CD14-positive monocyte (primary cell): ENCODE results near the gene PSMD1. TPM values are rescaled to one million over a fixed set of nuclear protein-coding genes. Genes with fewer than 3 reads are reported as not detected.

Experiments used
- DNase-seq, 3 donors: peaks; one replicate each; pipeline ENCODE4 v3.0.0-alpha.2; 2011 to 2022
- H2AFZ ChIP-seq: 2 replicates; pipeline ENCODE4 v1.6.0; 2012; ENCODE audit warnings: mild to moderate bottlenecking, low read depth, low read length, inconsistent platforms; ENCODE audit not compliant: insufficient read depth, poor library complexity, severe bottlenecking
- H3K27ac ChIP-seq, 2 donors: 1 replicate in 1 of 2; 2 replicates in 1 of 2; pipeline ENCODE4 v1.5.1; 2012 to 2013; ENCODE audit warnings: low read length in 2 of 2, control low read depth in 1 of 2, inconsistent platforms in 1 of 2, low read depth in 1 of 2, mild to moderate bottlenecking in 1 of 2
- H3K27me3 ChIP-seq, 2 donors: one replicate each; pipeline versions ENCODE4 v1.6.0 to v1.6.1; 2011 to 2013; ENCODE audit warnings: low read length in 2 of 2; ENCODE audit not compliant: control insufficient read depth in 2 of 2, insufficient read depth in 2 of 2
- H3K36me3 ChIP-seq, 2 donors: replicated peaks in 1 of 2; 1 replicate in 1 of 2; 2 replicates in 1 of 2; pipeline versions ENCODE4 v1.5.1 to v1.6.1; 2012 to 2013; ENCODE audit warnings: low read length in 2 of 2, control low read depth in 1 of 2, inconsistent platforms in 1 of 2, mild to moderate bottlenecking in 1 of 2; ENCODE audit not compliant: insufficient read depth in 2 of 2, control insufficient read depth in 1 of 2
- H3K4me1 ChIP-seq, 2 donors: 1 replicate in 1 of 2; 2 replicates in 1 of 2; pipeline versions ENCODE4 v1.5.1 to v1.6.1; 2012 to 2013; ENCODE audit warnings: low read length in 2 of 2, control low read depth in 1 of 2, inconsistent platforms in 1 of 2, mild to moderate bottlenecking in 1 of 2, moderate library complexity in 1 of 2; ENCODE audit not compliant: insufficient read depth in 2 of 2, control insufficient read depth in 1 of 2
- H3K4me2 ChIP-seq: replicated peaks from 2 replicates; pipeline ENCODE3; 2012; ENCODE audit warnings: low read length, moderate library complexity, mild to moderate bottlenecking; ENCODE audit not compliant: poor library complexity, severe bottlenecking; ENCODE audit errors: extremely low read depth
- H3K4me3 ChIP-seq, 3 experiments: fragments of 200-600 bp in 1 of 3; sonication (generic) in 1 of 3; replicated peaks in 1 of 3; 1 replicate in 2 of 3; 2 replicates in 1 of 3; pipeline ENCODE4 v1.5.1; 2011 to 2013; ENCODE audit warnings: low read length in 3 of 3, mild to moderate bottlenecking in 3 of 3, control low read depth in 2 of 3, low read depth in 2 of 3, inconsistent platforms in 1 of 3, moderate library complexity in 1 of 3
- H3K79me2 ChIP-seq: 2 replicates; pipeline ENCODE4 v1.6.0; 2012; ENCODE audit warnings: mild to moderate bottlenecking, control low read depth, inconsistent platforms, low read length, moderate library complexity; ENCODE audit not compliant: insufficient read depth
- H3K9ac ChIP-seq: 2 replicates; pipeline ENCODE4 v1.6.0; 2017; ENCODE audit warnings: low read length, mild to moderate bottlenecking; ENCODE audit not compliant: insufficient read depth, poor library complexity, severe bottlenecking
- H3K9me3 ChIP-seq, 2 donors: replicated peaks in 1 of 2; 1 replicate in 1 of 2; 2 replicates in 1 of 2; pipeline versions ENCODE4 v1.5.1 to v1.6.1; 2012 to 2013; ENCODE audit warnings: low read length in 2 of 2, control low read depth in 1 of 2; ENCODE audit not compliant: control insufficient read depth in 1 of 2, insufficient read depth in 1 of 2
- H4K20me1 ChIP-seq: 2 replicates; pipeline ENCODE4 v1.6.0; 2012; ENCODE audit warnings: mild to moderate bottlenecking, low read length, control low read depth, moderate library complexity; ENCODE audit not compliant: insufficient read depth
- H3K27ac Mint-ChIP-seq, 7 donors: one replicate each; pipeline ENCODE4 v1.8.0; 2020; ENCODE audit warnings: mild to moderate bottlenecking in 7 of 7, mixed read lengths in 7 of 7, moderate library complexity in 6 of 7, inconsistent platforms in 2 of 7
- H3K27me3 Mint-ChIP-seq, 3 donors: one replicate each; pipeline ENCODE4 v1.8.0; 2021 to 2022; ENCODE audit warnings: low read depth in 3 of 3, mild to moderate bottlenecking in 3 of 3, mixed read lengths in 3 of 3, moderate library complexity in 3 of 3, inconsistent platforms in 1 of 3
- H3K36me3 Mint-ChIP-seq, 2 donors: one replicate each; pipeline ENCODE4 v1.8.0; 2020; ENCODE audit warnings: mixed read lengths in 2 of 2, inconsistent platforms in 1 of 2, mild to moderate bottlenecking in 1 of 2
- H3K4me1 Mint-ChIP-seq: one replicate; pipeline ENCODE4 v1.8.0; 2020; ENCODE audit warnings: mild to moderate bottlenecking, mixed read lengths
- H3K4me3 Mint-ChIP-seq, 2 donors: one replicate each; pipeline ENCODE4 v1.8.0; 2020; ENCODE audit warnings: mild to moderate bottlenecking in 2 of 2, mixed read lengths in 2 of 2, moderate library complexity in 1 of 2
- H3K9me3 Mint-ChIP-seq, 7 donors: one replicate each; pipeline ENCODE4 v1.8.0; 2020 to 2022; ENCODE audit warnings: mixed read lengths in 7 of 7, mild to moderate bottlenecking in 6 of 7, moderate library complexity in 6 of 7, inconsistent platforms in 2 of 7
- CTCF ChIP-seq: fragments of 200-600 bp; IDR thresholded peaks from one replicate; pipeline ENCODE4 v1.8.0; 2022; ENCODE audit warnings: antibody characterized with exemption, mild to moderate bottlenecking
- WGBS: methylation state at CpG from one replicate; pipeline ENCODE4 v1.1.5; 2013; ENCODE audit warnings: missing lambda C conversion rate; ENCODE audit not compliant: insufficient coverage; 5-methylcytosine and 5-hydroxymethylcytosine counted together
- intact Hi-C, 2 donors: fragments of 100-400 bp; cut with micrococcal nuclease; formaldehyde crosslinking; loops; one replicate each; pipeline versions ENCODE4 v1.15.0 to v1.15.1; 2023
- polyA plus RNA-seq, 3 donors: library from polyadenylated mRNA; depleted of rRNA in 1 of 3; unstranded in 2 of 3; stranded (reverse) in 1 of 3; fragments of 300-500 nt in 2 of 3; fragments of >200 nt in 1 of 3; fragmentation: Illumina TruSeq in 2 of 3; gene quantifications; 1 replicate in 2 of 3; 2 replicates in 1 of 3; pipeline ENCODE4 v1.2.3, GENCODE V29; 2012 to 2021

The PSMD1 gene
- polyA plus RNA-seq, 3 donors: 23.5 to 53.9 (median 37.7) TPM

- DNase-seq: no peak
- H2AFZ ChIP-seq: no peak overlapping the region
- H3K79me2 ChIP-seq: no peaks in the 10 kb centered on the region
- no peaks in the 10 kb centered on the region for H4K20me1 ChIP-seq
- H3K27me3 ChIP-seq: peaks cover 2 to 23% of the 10 kb centered on the region in 2 donors
- peaks cover 0 to 2% (median 0%) of the 10 kb centered on the region in 7 donors for H3K9me3 Mint-ChIP-seq
- no peak overlapping the region for H3K4me3 Mint-ChIP-seq
- no peak overlapping the region for H3K27ac Mint-ChIP-seq
- no peaks in the 10 kb centered on the region for H3K36me3 ChIP-seq
- no peak overlapping the region for H3K4me3 ChIP-seq
- peaks cover 3% of the 10 kb centered on the region in 2 donors for H3K4me1 ChIP-seq
- 98% methylated on average over 6 of the region's 8 CpGs for WGBS
- no peaks in the 10 kb centered on the region for H3K36me3 Mint-ChIP-seq
- H3K9me3 ChIP-seq: no peaks in the 10 kb centered on the region
- H3K27ac ChIP-seq: no peak overlapping the region
- peaks cover 3% of the 10 kb centered on the region for H3K4me1 Mint-ChIP-seq
- H3K9ac ChIP-seq: no peak overlapping the region
- H3K4me2 ChIP-seq: no peak overlapping the region
- peaks cover 27 to 46% (median 35%) of the 10 kb centered on the region in 3 donors for H3K27me3 Mint-ChIP-seq
- intact Hi-C loops: no loop called here
- TF ChIP-seq CTCF: no peak
Observed at GRCh38 chr2:231047274-231047922, 9.3 kb upstream of the PSMD1 start.

GRCh38 chr2:231047923-231048915 is 8.4 kb upstream of the PSMD1 start:
- H3K36me3 ChIP-seq: no peaks in the 10 kb centered on the region
- no peak overlapping the region for H3K4me2 ChIP-seq
- no peak overlapping the region for H3K9ac ChIP-seq
- no peak for TF ChIP-seq CTCF
- H3K27me3 ChIP-seq: peaks cover 0 to 26% of the 10 kb centered on the region in 2 donors
- H4K20me1 ChIP-seq: no peaks in the 10 kb centered on the region
- H3K27ac ChIP-seq: no peak overlapping the region
- H3K4me1 ChIP-seq: peaks cover 8 to 11% of the 10 kb centered on the region in 2 donors
- H3K27me3 Mint-ChIP-seq: peaks cover 25 to 48% (median 36%) of the 10 kb centered on the region in 3 donors
- H3K4me1 Mint-ChIP-seq: peaks cover 9% of the 10 kb centered on the region
- H3K4me3 ChIP-seq: no peak overlapping the region
- WGBS: 84% methylated on average over 8 of the region's 10 CpGs
- H3K4me3 Mint-ChIP-seq: no peak overlapping the region
- no peak overlapping the region for H2AFZ ChIP-seq
- intact Hi-C loops: no loop called here
- no peaks in the 10 kb centered on the region for H3K79me2 ChIP-seq
- H3K9me3 Mint-ChIP-seq: peaks cover 0 to 2% (median 0%) of the 10 kb centered on the region in 7 donors
- H3K36me3 Mint-ChIP-seq: no peaks in the 10 kb centered on the region
- no peak for DNase-seq
- no peak overlapping the region for H3K27ac Mint-ChIP-seq
- no peaks in the 10 kb centered on the region for H3K9me3 ChIP-seq
